HepG2 (cell line): Measurements from ENCODE around the gene TTC17. TPM values are rescaled to one million over a fixed set of nuclear protein-coding genes. Genes with fewer than 3 reads are reported as not detected.

Experiments
- ATAC-seq: fragments of 200-7000 bp; cut with Tn5 transposase; 3 replicates; pipeline ENCODE4 v1.9.1; 2020; ENCODE audit warnings: mild to moderate bottlenecking, moderate library complexity
- BruUV-seq: library from RNA; stranded (reverse); fragments of 400-500 nt; replicated peaks from 2 replicates; lab custom pipeline; 2021; lab: Mats Ljungman, UMichigan
- CTCF ChIA-PET: fragments of 300-600 bp; formaldehyde crosslinking; extraction: SDS; loops from one replicate; lab custom pipeline; 2021; ENCODE audit warnings: low total read pairs, inconsistent platforms, low intra/inter-chr PET ratio; lab: Yijun Ruan, JAX
- POLR2A ChIA-PET: fragments of 350-600 bp; sonication (Branson Sonifier 250); formaldehyde crosslinking; loops from one replicate; lab custom pipeline; 2020; ENCODE audit warnings: antibody characterized with exemption, inconsistent platforms; lab: Yijun Ruan, JAX
- DNase-seq: peaks from one replicate; pipeline ENCODE4 v3.0.0-alpha.2; 2015; ENCODE audit warnings: low spot score
- FAIRE-seq: peaks from 3 replicates; lab custom pipeline; 2011; peaks lifted over from hg19 to GRCh38; lab: Jason Lieb, UNC
- H2AFZ ChIP-seq: one replicate; pipeline ENCODE4 v1.6.1; 2011; ENCODE audit warnings: low read length, inconsistent platforms
- H3K27ac ChIP-seq: fragments of 300-600 bp; 3 replicates; pipeline ENCODE4 v1.8.0; 2011; ENCODE audit warnings: mixed run types, mild to moderate bottlenecking, mixed read lengths, low read length, inconsistent platforms; ENCODE audit not compliant: insufficient read depth; ENCODE audit errors: extremely low read length
- H3K27me3 ChIP-seq, 2 experiments: fragments of 200-600 bp in 1 of 2; 2 replicates in 1 of 2; 3 replicates in 1 of 2; pipeline versions ENCODE4 v1.6.0 to v1.8.0; 2011; ENCODE audit warnings: low read length in 2 of 2, mild to moderate bottlenecking in 2 of 2, moderate library complexity in 2 of 2, inconsistent platforms in 1 of 2; ENCODE audit not compliant: insufficient read depth in 2 of 2, control insufficient read depth in 1 of 2
- H3K36me3 ChIP-seq, 2 experiments: fragments of 200-600 bp in 1 of 2; replicated peaks in 1 of 2; 2 replicates in 1 of 2; 3 replicates in 1 of 2; pipeline versions ENCODE4 v1.5.1 to v1.8.0; 2011; ENCODE audit warnings: low read length in 2 of 2, inconsistent platforms in 1 of 2; ENCODE audit not compliant: insufficient read depth in 2 of 2, control insufficient read depth in 1 of 2
- H3K4me1 ChIP-seq: 2 replicates; pipeline ENCODE4 v1.5.1; 2012; ENCODE audit warnings: low read length, inconsistent platforms; ENCODE audit not compliant: insufficient read depth
- H3K4me2 ChIP-seq: 2 replicates; pipeline ENCODE4 v1.6.0; 2011; ENCODE audit warnings: low read depth, low read length, inconsistent platforms
- H3K4me3 ChIP-seq, 3 experiments: fragments of 200-600 bp in 1 of 3; sonication (generic), shearing (Covaris generic) in 1 of 3; replicated peaks in 1 of 3; 2 replicates each; pipeline ENCODE4 v1.5.1; 2011 to 2016; ENCODE audit warnings: low read length in 3 of 3, inconsistent platforms in 2 of 3, low read depth in 2 of 3, mild to moderate bottlenecking in 2 of 3, control low read depth in 1 of 3, mixed read lengths in 1 of 3; ENCODE audit not compliant: insufficient read depth in 1 of 3
- H3K79me2 ChIP-seq: one replicate; pipeline ENCODE4 v1.6.1; 2011; ENCODE audit warnings: low read length, inconsistent platforms; ENCODE audit not compliant: insufficient read depth
- H3K9ac ChIP-seq: 2 replicates; pipeline ENCODE4 v1.6.0; 2011; ENCODE audit warnings: mild to moderate bottlenecking, low read depth, low read length, inconsistent platforms; ENCODE audit not compliant: insufficient read depth
- H3K9me3 ChIP-seq: 2 replicates; pipeline ENCODE4 v1.5.1; 2012; ENCODE audit warnings: mild to moderate bottlenecking, low read length
- H4K20me1 ChIP-seq: 2 replicates; pipeline ENCODE4 v1.6.0; 2011; ENCODE audit warnings: inconsistent platforms, mild to moderate bottlenecking, low read length, moderate library complexity; ENCODE audit not compliant: insufficient read depth
- CREM ChIP-seq, 2 experiments: sonication (generic) in 1 of 2; formaldehyde crosslinking in 1 of 2; IDR thresholded peaks; 2 replicates each; pipeline versions ENCODE4 v1.4.0 to v1.6.1; 2016 to 2020; ENCODE audit warnings: antibody characterized with exemption in 1 of 2, mild to moderate bottlenecking in 1 of 2, missing genetic modification reagents in 1 of 2
- DR1 ChIP-seq: sonication (generic); formaldehyde crosslinking; IDR thresholded peaks from 2 replicates; pipeline ENCODE4 v1.8.0; 2021; ENCODE audit warnings: mild to moderate bottlenecking, missing genetic modification reagents, inconsistent platforms
- GPN1 ChIP-seq: sonication (generic); formaldehyde crosslinking; IDR thresholded peaks from 2 replicates; pipeline ENCODE4 v1.5.1; 2020; ENCODE audit warnings: missing genetic modification reagents, borderline replicate concordance
- MEIS1 ChIP-seq: sonication (generic); formaldehyde crosslinking; IDR thresholded peaks from 2 replicates; pipeline ENCODE4 v1.9.0; 2021; ENCODE audit warnings: mild to moderate bottlenecking, missing genetic modification reagents, moderate library complexity, borderline replicate concordance
- PAWR ChIP-seq: sonication (generic); formaldehyde crosslinking; IDR thresholded peaks from 2 replicates; pipeline ENCODE4 v1.4.0; 2020; ENCODE audit warnings: missing genetic modification reagents, mild to moderate bottlenecking, borderline replicate concordance
- ZNF670 ChIP-seq: sonication (generic); formaldehyde crosslinking; IDR thresholded peaks from 2 replicates; pipeline ENCODE4 v1.8.0; 2022; ENCODE audit warnings: mild to moderate bottlenecking, missing genetic modification reagents, borderline replicate concordance
- ZNF768 ChIP-seq: sonication (generic); formaldehyde crosslinking; IDR thresholded peaks from 2 replicates; pipeline ENCODE4 v1.4.0; 2020; ENCODE audit warnings: missing genetic modification reagents
- WGBS: methylation state at CpG from one replicate; pipeline ENCODE4 v1.1.6; 2017; ENCODE audit warnings: low lambda C conversion rate; 5-methylcytosine and 5-hydroxymethylcytosine counted together
- in situ Hi-C: cut with HindIII; loops from 2 replicates; pipeline ENCODE4 v1.10.0; 2017; ENCODE audit warnings: low pct_unique_long_range_greater_than_20kb; ENCODE audit not compliant: extremely low pct_ligation_motif_present
- intact Hi-C: fragments of 100-400 bp; cut with micrococcal nuclease; formaldehyde crosslinking; loops from one replicate; pipeline ENCODE4 v1.10.0; 2022; ENCODE audit not compliant: unreplicated experiment
- polyA plus RNA-seq, 8 experiments: library from polyadenylated mRNA; depleted of rRNA in 3 of 8; stranded (reverse) in 7 of 8; unstranded in 1 of 8; fragments of >200 nt; fragmentation: Illumina TruSeq in 4 of 8; extraction: Trizol in 4 of 8; gene quantifications; 2 replicates each; pipeline versions ENCODE4 v1.2.1 to v1.2.3, GENCODE V29; 2011 to 2016; ENCODE audit warnings: low read depth in 4 of 8, missing spikeins in 1 of 8, mixed read lengths in 1 of 8; ENCODE audit not compliant: insufficient read depth in 1 of 8
- total RNA-seq, 5 experiments: library from RNA; depleted of rRNA; stranded (reverse); fragments of >200 nt; fragmentation: Illumina TruSeq; extraction: Trizol; gene quantifications; 2 replicates each; pipeline ENCODE4 v1.2.3, GENCODE V29; 2016; ENCODE audit warnings: low read depth in 1 of 5
- TF ChIP-seq, protein P1 (sequence below): sonication (generic); formaldehyde crosslinking; IDR thresholded peaks from 2 replicates; pipeline ENCODE4 v1.4.0; 2020; ENCODE audit warnings: missing genetic modification reagents
- TF ChIP-seq, protein P2 (sequence below): sonication (generic); formaldehyde crosslinking; IDR thresholded peaks from 2 replicates; pipeline ENCODE4 v1.4.0; 2020; ENCODE audit warnings: missing genetic modification reagents, borderline replicate concordance
- TF ChIP-seq, protein P3 (sequence below): fragments of 450-650 bp; IDR thresholded peaks from 2 replicates; pipeline ENCODE4 v1.6.1; 2017; ENCODE audit warnings: mild to moderate bottlenecking
- TF ChIP-seq, protein P4 (sequence below), 2 experiments: sonication (generic) in 1 of 2; formaldehyde crosslinking in 1 of 2; IDR thresholded peaks; 2 replicates each; pipeline versions ENCODE4 v1.5.1 to v1.6.1; 2011 to 2020; ENCODE audit warnings: borderline replicate concordance in 1 of 2, low read depth in 1 of 2, low read length in 1 of 2, mild to moderate bottlenecking in 1 of 2, missing genetic modification reagents in 1 of 2, moderate library complexity in 1 of 2
- TF ChIP-seq, protein P5 (sequence below): sonication (generic); formaldehyde crosslinking; IDR thresholded peaks from 2 replicates; pipeline ENCODE4 v1.4.0; 2020; ENCODE audit warnings: missing genetic modification reagents

Gene TTC17
- total and polyA plus RNA-seq, 2 of the 13 experiments (the other 11 are each of a cell fraction or from before 2014, with no cell fraction given): 55.9 to 99.7 TPM

DNA sequence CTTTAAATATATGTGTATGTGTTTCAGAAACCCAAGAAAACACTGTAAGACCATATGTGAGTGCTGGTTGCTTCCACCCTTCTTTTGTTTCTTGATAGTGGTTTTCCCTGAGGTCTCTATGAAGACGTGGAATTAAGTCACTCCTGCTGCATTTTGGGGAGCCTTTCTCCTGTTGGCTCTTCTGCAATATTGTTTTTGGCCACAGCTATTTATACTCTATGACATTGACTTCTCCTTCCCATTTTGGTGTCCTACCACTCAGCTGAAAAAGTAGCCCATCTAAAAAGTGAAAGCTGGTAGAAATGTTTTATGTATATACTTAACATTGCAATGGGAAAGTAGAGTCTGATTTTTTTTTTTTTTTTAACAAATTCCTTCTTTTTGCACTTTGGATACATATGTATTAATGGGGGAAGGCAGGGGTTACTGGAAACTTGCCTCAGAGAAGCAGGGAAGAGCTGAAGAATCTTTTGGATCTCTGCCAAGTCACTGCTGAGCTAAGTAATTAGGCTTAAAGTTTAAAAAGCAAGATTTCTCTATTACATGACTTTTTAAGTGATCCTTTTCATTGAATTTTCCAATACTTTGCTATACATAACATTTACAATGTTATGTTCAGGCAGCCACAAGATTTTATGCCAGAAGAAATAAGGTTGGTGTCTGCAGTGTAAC, 1.8 kb downstream of the TTC17 start:
- Histone ChIP-seq H3K79me2 (peaks cover 62% of the 10 kb centered on the region), H3K9ac (peak overlapping the region; percentile 98; the same call in 1 of the 2 replicates), H2AFZ (no peak overlapping the region), H3K4me1 (peaks cover 38% of the 10 kb centered on the region), H3K36me3 (peaks cover 3 to 5% of the 10 kb centered on the region in 2 experiments; a peak in 2 of 5 replicates), H3K4me2 (peak overlapping the region; percentile 89), H4K20me1 (peaks cover 15% of the 10 kb centered on the region), H3K9me3 (no peaks in the 10 kb centered on the region), H3K4me3 (peak overlapping the region; percentile 85 to 100 (median 97); a peak in 5 of 6 replicates), H3K27me3 (no peaks in the 10 kb centered on the region; a peak in 1 of 5 replicates), H3K27ac (no peak overlapping the region)
- WGBS: 56% methylated on average over 1 of the region's 1 CpG
- intact Hi-C loops: no loop called here
- CTCF ChIA-PET: no interaction called here
- DNase-seq (peak; percentile 13), FAIRE-seq (no peak), ATAC-seq (no peak)
- in situ Hi-C loops: no loop called here
- POLR2A ChIA-PET: interaction anchor here (1.1 to 1.2 kb wide), 2 partner anchors 12 to 49 kb away, joined by 5 read pairs; partner anchors contain the start of gene API5
- BruUV-seq: no TSS peak
- TF ChIP-seq DR1 (CRISPR knock-in tag) (no peak), GPN1 (CRISPR knock-in tag) (no peak), ZNF768 (no peak), ZNF670 (no peak), CREM (IDR thresholded peaks at IDR 0.05) (no peak), CREM (CRISPR knock-in tag; IDR thresholded peaks at IDR 0.05) (no peak), MEIS1 (CRISPR knock-in tag) (no peak), PAWR (no peak)
- TF ChIP-seq, protein P1, sequence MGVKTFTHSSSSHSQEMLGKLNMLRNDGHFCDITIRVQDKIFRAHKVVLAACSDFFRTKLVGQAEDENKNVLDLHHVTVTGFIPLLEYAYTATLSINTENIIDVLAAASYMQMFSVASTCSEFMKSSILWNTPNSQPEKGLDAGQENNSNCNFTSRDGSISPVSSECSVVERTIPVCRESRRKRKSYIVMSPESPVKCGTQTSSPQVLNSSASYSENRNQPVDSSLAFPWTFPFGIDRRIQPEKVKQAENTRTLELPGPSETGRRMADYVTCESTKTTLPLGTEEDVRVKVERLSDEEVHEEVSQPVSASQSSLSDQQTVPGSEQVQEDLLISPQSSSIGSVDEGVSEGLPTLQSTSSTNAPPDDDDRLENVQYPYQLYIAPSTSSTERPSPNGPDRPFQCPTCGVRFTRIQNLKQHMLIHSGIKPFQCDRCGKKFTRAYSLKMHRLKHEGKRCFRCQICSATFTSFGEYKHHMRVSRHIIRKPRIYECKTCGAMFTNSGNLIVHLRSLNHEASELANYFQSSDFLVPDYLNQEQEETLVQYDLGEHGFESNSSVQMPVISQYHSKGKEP (CRISPR knock-in tag): no peak
- TF ChIP-seq, protein P2, sequence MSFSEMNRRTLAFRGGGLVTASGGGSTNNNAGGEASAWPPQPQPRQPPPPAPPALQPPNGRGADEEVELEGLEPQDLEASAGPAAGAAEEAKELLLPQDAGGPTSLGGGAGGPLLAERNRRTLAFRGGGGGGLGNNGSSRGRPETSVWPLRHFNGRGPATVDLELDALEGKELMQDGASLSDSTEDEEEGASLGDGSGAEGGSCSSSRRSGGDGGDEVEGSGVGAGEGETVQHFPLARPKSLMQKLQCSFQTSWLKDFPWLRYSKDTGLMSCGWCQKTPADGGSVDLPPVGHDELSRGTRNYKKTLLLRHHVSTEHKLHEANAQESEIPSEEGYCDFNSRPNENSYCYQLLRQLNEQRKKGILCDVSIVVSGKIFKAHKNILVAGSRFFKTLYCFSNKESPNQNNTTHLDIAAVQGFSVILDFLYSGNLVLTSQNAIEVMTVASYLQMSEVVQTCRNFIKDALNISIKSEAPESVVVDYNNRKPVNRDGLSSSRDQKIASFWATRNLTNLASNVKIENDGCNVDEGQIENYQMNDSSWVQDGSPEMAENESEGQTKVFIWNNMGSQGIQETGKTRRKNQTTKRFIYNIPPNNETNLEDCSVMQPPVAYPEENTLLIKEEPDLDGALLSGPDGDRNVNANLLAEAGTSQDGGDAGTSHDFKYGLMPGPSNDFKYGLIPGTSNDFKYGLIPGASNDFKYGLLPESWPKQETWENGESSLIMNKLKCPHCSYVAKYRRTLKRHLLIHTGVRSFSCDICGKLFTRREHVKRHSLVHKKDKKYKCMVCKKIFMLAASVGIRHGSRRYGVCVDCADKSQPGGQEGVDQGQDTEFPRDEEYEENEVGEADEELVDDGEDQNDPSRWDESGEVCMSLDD (CRISPR knock-in tag): no peak
- TF ChIP-seq, protein P3, sequence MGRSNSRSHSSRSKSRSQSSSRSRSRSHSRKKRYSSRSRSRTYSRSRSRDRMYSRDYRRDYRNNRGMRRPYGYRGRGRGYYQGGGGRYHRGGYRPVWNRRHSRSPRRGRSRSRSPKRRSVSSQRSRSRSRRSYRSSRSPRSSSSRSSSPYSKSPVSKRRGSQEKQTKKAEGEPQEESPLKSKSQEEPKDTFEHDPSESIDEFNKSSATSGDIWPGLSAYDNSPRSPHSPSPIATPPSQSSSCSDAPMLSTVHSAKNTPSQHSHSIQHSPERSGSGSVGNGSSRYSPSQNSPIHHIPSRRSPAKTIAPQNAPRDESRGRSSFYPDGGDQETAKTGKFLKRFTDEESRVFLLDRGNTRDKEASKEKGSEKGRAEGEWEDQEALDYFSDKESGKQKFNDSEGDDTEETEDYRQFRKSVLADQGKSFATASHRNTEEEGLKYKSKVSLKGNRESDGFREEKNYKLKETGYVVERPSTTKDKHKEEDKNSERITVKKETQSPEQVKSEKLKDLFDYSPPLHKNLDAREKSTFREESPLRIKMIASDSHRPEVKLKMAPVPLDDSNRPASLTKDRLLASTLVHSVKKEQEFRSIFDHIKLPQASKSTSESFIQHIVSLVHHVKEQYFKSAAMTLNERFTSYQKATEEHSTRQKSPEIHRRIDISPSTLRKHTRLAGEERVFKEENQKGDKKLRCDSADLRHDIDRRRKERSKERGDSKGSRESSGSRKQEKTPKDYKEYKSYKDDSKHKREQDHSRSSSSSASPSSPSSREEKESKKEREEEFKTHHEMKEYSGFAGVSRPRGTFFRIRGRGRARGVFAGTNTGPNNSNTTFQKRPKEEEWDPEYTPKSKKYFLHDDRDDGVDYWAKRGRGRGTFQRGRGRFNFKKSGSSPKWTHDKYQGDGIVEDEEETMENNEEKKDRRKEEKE: no peak
- TF ChIP-seq, protein P4, sequence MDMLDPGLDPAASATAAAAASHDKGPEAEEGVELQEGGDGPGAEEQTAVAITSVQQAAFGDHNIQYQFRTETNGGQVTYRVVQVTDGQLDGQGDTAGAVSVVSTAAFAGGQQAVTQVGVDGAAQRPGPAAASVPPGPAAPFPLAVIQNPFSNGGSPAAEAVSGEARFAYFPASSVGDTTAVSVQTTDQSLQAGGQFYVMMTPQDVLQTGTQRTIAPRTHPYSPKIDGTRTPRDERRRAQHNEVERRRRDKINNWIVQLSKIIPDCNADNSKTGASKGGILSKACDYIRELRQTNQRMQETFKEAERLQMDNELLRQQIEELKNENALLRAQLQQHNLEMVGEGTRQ (IDR thresholded peaks at IDR 0.05; ENCODE audit: low read depth, low read length): no peak
- TF ChIP-seq, protein P4 (CRISPR knock-in tag; IDR thresholded peaks at IDR 0.05; ENCODE audit: borderline replicate concordance): no peak
- TF ChIP-seq, protein P5, sequence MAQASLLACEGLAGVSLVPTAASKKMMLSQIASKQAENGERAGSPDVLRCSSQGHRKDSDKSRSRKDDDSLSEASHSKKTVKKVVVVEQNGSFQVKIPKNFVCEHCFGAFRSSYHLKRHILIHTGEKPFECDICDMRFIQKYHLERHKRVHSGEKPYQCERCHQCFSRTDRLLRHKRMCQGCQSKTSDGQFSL: no peak
